ENCODE measurements around the gene SCN9A. TPM values are rescaled to one million over a fixed set of nuclear protein-coding genes. Genes with fewer than 3 reads are reported as not detected.

The SCN9A gene
- total and polyA plus RNA-seq, 3 experiments from 2014 or later: not detected

DNA sequence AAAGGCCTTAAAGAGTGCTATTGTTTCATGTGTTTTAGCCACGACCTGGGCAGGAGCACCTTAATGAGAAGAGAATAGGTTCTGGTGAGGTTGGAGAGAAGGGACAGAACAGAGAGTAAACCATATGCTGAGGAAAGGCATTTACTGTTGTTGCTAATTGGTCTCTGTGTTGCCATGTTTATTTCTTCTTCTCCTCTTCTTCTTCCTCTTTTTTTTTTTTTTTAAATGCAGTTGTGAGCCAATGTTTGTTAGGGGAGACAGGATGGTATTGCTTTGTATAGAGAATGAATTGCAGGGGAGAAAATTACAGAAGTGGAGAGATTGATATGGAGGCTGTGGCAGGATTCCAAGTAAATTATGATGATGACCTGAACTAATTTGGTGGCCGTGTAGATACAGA lies 2.6 kb downstream of the SCN9A start:
- no peak overlapping the region for H3K4me3 Mint-ChIP-seq
- POLR2A ChIA-PET: no interaction called here
- H3K27ac Mint-ChIP-seq: no peak overlapping the region
- no peaks in the 10 kb centered on the region for H3K4me1 ChIP-seq (ENCODE audit: insufficient read depth, low read length)
- H3K36me3 ChIP-seq (ENCODE audit: insufficient read depth, low read length): no peaks in the 10 kb centered on the region
- no peak overlapping the region for H3K4me3 ChIP-seq (ENCODE audit: low read length)
- no peak overlapping the region for H3K27ac ChIP-seq (ENCODE audit: low read depth, low read length)
- H3K27me3 Mint-ChIP-seq: peaks cover 5 to 18% of the 10 kb centered on the region in 2 donors
- peaks cover 0 to 2% (median 0%) of the 10 kb centered on the region in 5 donors for H3K9me3 Mint-ChIP-seq
- peaks cover 6 to 10% (median 9%) of the 10 kb centered on the region in 3 donors for H3K4me1 Mint-ChIP-seq
- CTCF ChIA-PET: no interaction called here
- no peaks in the 10 kb centered on the region for H3K27me3 ChIP-seq (ENCODE audit: insufficient read depth, low read length, poor library complexity, severe bottlenecking)
- no peak for DNase-seq
- no peaks in the 10 kb centered on the region for H3K36me3 Mint-ChIP-seq
- no peaks in the 10 kb centered on the region for H3K9me3 ChIP-seq (ENCODE audit: low read length)

DNA sequence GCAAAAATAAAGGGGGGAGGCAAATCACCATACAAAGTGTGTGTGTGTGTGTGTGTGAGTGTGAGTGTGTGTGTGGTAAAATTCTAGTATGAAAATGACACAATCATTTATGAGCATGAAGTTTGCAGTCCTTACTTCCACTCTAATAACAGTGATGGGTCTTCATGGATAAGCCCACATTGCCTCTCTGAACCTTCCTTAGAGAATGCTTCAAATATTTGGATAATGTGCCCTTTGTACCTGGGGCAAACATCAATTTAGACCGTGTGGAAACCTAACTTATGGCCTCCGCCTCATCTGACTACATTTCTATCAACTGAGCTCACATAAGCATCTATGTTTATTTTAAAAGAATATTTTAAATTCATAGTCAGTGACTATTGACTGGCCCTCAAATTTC lies 3.7 kb downstream of the SCN9A start:
- Mint-ChIP-seq H3K27me3 (peaks cover 5 to 18% of the 10 kb centered on the region in 2 donors), H3K9me3 (peaks cover 0 to 2% (median 0%) of the 10 kb centered on the region in 5 donors), H3K36me3 (no peaks in the 10 kb centered on the region), H3K4me3 (no peak overlapping the region), H3K4me1 (peaks cover 6 to 10% (median 9%) of the 10 kb centered on the region in 3 donors), H3K27ac (no peak overlapping the region)
- Histone ChIP-seq H3K9me3 (ENCODE audit: low read length) (no peaks in the 10 kb centered on the region), H3K27me3 (ENCODE audit: insufficient read depth, low read length, poor library complexity, severe bottlenecking) (no peaks in the 10 kb centered on the region), H3K36me3 (ENCODE audit: insufficient read depth, low read length) (no peaks in the 10 kb centered on the region), H3K27ac (ENCODE audit: low read depth, low read length) (no peak overlapping the region), H3K4me3 (ENCODE audit: low read length) (no peak overlapping the region), H3K4me1 (ENCODE audit: insufficient read depth, low read length) (no peaks in the 10 kb centered on the region)
- ChIA-PET CTCF (no interaction called here), POLR2A (no interaction called here)
- no peak for DNase-seq

DNA sequence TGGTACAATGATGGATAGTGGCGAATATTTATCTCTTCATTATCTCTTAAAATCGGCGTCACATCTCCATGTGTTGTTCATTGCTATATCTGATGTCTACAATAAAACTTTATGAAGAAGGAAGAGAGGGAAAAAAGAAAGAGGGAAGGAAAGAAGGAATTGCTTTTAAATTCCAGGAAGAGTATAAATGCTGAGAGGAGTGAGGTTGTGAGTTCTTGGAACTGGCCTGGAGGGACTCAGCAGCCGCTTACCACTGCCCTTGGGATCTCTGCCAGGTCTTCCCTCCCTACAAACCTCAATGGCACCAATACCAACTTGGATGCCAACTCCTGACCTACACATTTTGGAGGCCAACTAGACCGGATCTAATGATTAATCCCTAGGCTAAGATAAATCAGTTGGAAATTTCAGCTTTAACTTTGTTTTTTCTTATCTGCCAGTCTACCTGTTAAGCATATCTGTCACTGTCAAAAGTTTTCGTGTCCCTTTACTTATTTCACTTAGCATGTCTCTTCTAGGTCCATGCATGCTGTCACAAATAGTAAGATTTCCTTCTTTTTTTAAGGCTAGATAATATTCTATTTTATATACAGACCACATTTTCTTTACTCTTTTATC lies 9.8 kb downstream of the SCN9A start:
- POLR2A ChIA-PET: no interaction called here
- Mint-ChIP-seq H3K4me3 (no peak overlapping the region), H3K27ac (no peak overlapping the region), H3K4me1 (no peaks in the 10 kb centered on the region), H3K9me3 (peaks cover 0 to 9% (median 2%) of the 10 kb centered on the region in 5 donors), H3K27me3 (no peaks in the 10 kb centered on the region), H3K36me3 (no peaks in the 10 kb centered on the region)
- no peaks in the 10 kb centered on the region for H3K9me3 ChIP-seq (ENCODE audit: low read length)
- no peaks in the 10 kb centered on the region for H3K4me1 ChIP-seq (ENCODE audit: insufficient read depth, low read length)
- H3K27ac ChIP-seq (ENCODE audit: low read depth, low read length): no peak overlapping the region
- no peak for DNase-seq
- H3K36me3 ChIP-seq (ENCODE audit: insufficient read depth, low read length): no peaks in the 10 kb centered on the region
- H3K27me3 ChIP-seq (ENCODE audit: insufficient read depth, low read length, poor library complexity, severe bottlenecking): no peaks in the 10 kb centered on the region
- no peak overlapping the region for H3K4me3 ChIP-seq (ENCODE audit: low read length)
- CTCF ChIA-PET: no interaction called here

DNA sequence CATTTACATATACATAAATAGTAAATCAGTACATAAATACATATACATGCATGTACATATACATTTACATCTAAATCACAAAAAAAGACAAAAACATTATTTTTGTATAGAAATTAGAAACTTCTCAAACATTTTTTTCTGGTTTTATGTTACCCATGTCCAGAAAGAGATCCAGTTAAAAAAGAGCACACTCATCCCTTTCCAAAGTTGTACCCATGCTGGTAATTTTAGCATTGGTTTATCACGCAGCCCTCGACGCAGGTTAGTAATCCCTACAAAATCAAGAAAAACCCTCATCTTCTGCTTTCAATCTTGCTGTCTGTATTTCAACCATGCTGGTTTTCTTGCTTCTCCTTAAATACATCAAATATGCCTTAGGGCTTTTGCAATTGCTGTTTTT lies 10.5 kb downstream of the SCN9A start:
- H3K4me3 Mint-ChIP-seq: no peak overlapping the region
- POLR2A ChIA-PET: no interaction called here

DNA sequence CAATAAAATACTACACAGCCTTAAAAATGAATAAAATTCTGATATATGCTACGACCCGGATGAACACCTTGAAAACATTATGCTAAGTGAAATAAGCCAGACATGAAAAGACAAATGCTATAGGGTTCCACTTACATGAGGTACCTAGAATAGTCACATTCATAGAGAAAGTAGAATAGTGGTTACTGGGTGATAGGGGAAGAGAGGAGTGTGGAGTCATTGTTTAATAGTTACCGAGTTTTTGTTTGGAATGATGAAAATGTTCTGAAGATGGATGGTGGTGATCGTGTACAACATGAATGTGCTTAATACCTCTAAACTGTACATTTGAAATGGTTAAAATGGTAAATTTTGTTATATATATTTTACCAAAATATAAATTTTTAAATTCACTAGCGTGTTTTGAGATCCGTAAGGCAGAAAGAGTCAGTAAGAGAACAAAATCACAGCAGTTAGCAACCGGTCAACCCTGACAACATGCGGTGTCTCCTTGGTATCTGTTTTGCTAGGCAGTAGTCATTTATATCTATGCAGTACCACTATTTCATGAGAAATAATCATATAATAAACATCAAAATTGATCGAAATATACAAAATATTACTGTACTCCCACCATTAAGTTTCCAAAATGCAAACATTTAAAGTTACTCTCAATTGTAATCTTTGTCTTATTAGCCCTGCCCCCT lies 11.1 kb downstream of the SCN9A start:
- Mint-ChIP-seq H3K9me3 (peaks cover 0 to 9% (median 0%) of the 10 kb centered on the region in 5 donors), H3K27me3 (no peaks in the 10 kb centered on the region), H3K4me1 (no peaks in the 10 kb centered on the region), H3K27ac (no peak overlapping the region), H3K4me3 (no peak overlapping the region), H3K36me3 (no peaks in the 10 kb centered on the region)
- Histone ChIP-seq H3K36me3 (ENCODE audit: insufficient read depth, low read length) (no peaks in the 10 kb centered on the region), H3K4me3 (ENCODE audit: low read length) (no peak overlapping the region), H3K4me1 (ENCODE audit: insufficient read depth, low read length) (no peaks in the 10 kb centered on the region), H3K27me3 (ENCODE audit: insufficient read depth, low read length, poor library complexity, severe bottlenecking) (no peaks in the 10 kb centered on the region), H3K27ac (ENCODE audit: low read depth, low read length) (no peak overlapping the region), H3K9me3 (ENCODE audit: low read length) (no peaks in the 10 kb centered on the region)
- ChIA-PET CTCF (no interaction called here), POLR2A (no interaction called here)
- DNase-seq: no peak

More for the DNA sequence above, 10.5 kb downstream of the SCN9A start:
- Mint-ChIP-seq H3K27me3 (no peaks in the 10 kb centered on the region), H3K4me1 (no peaks in the 10 kb centered on the region), H3K9me3 (peaks cover 0 to 9% (median 0%) of the 10 kb centered on the region in 5 donors), H3K27ac (peak overlapping the region in 1 of 8 donors; percentile 0), H3K36me3 (no peaks in the 10 kb centered on the region)
- Histone ChIP-seq H3K27me3 (ENCODE audit: insufficient read depth, low read length, poor library complexity, severe bottlenecking) (no peaks in the 10 kb centered on the region), H3K27ac (ENCODE audit: low read depth, low read length) (no peak overlapping the region), H3K9me3 (ENCODE audit: low read length) (no peaks in the 10 kb centered on the region), H3K4me1 (ENCODE audit: insufficient read depth, low read length) (no peaks in the 10 kb centered on the region), H3K4me3 (ENCODE audit: low read length) (no peak overlapping the region), H3K36me3 (ENCODE audit: insufficient read depth, low read length) (no peaks in the 10 kb centered on the region)
- DNase-seq: no peak
- CTCF ChIA-PET: no interaction called here

DNA sequence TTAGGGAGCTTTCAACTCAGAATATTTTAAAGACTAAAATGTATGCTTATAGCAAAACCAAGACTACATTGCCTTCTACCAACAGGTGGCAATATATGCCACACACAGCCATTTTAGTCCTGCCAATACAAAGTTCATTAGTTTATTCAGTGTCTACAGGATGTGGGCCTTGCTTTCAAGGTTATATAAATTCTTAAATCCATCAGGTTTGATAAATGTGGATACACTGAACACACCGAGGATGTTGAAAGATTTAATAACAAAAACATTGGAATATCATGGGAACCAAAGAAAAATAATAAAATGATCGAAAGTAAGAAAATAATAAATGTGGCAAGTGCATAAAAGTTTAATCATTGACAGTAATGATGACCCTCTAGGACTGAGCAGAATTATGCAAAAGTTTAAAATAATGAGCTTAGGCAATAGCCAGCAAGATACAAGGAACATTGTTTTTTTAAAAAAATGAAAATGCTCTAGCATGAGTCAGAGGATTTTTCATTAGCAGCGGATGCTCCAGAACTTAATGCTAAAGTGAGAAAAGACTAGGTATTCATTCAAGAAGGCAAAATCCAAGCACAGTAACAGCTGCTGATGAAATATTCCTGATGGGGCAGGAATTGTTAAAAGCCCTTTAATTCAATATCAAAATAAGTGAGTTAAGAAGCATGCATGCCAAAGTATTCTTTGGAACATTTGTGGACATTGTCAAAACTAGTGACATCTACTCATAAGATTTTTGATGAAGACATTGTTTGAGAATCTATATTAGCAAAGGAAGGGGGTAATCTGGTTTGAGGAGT lies 14.2 kb downstream of the SCN9A start:
- Histone ChIP-seq H3K27ac (ENCODE audit: low read depth, low read length) (no peak overlapping the region), H3K4me1 (ENCODE audit: insufficient read depth, low read length) (no peaks in the 10 kb centered on the region), H3K9me3 (ENCODE audit: low read length) (no peaks in the 10 kb centered on the region), H3K27me3 (ENCODE audit: insufficient read depth, low read length, poor library complexity, severe bottlenecking) (no peaks in the 10 kb centered on the region), H3K4me3 (ENCODE audit: low read length) (no peak overlapping the region), H3K36me3 (ENCODE audit: insufficient read depth, low read length) (no peaks in the 10 kb centered on the region)
- no peaks in the 10 kb centered on the region for H3K27me3 Mint-ChIP-seq
- no peak for DNase-seq
- peaks cover 0 to 9% (median under 1%) of the 10 kb centered on the region in 5 donors for H3K9me3 Mint-ChIP-seq
- POLR2A ChIA-PET: no interaction called here
- CTCF ChIA-PET: no interaction called here
- no peak overlapping the region for H3K27ac Mint-ChIP-seq
- no peaks in the 10 kb centered on the region for H3K4me1 Mint-ChIP-seq
- H3K36me3 Mint-ChIP-seq: no peaks in the 10 kb centered on the region
- no peak overlapping the region for H3K4me3 Mint-ChIP-seq

DNA sequence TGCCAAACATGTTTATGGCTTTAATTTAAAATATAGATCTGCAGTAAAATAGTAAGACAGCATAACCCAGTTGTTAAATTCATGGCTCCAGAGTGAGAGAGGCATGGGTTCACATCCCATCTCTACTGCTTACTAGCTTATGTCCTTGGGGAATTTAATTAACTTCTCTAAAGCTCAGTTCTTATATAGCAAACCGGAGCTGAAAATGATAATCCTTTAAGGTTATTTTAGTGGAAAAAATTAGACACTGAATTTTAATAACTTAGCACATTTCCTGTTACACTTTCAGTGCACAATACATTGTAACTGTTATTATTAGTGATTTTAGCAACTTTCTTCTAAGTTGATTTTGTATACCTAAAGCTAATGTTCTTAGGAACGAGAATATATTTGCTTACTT lies 14.8 kb downstream of the SCN9A start:
- DNase-seq: no peak
- Mint-ChIP-seq H3K36me3 (no peaks in the 10 kb centered on the region), H3K9me3 (peaks cover 0 to 9% (median 2%) of the 10 kb centered on the region in 5 donors), H3K27me3 (no peaks in the 10 kb centered on the region), H3K27ac (no peak overlapping the region), H3K4me1 (no peaks in the 10 kb centered on the region), H3K4me3 (no peak overlapping the region)
- H3K4me1 ChIP-seq (ENCODE audit: insufficient read depth, low read length): no peaks in the 10 kb centered on the region
- ChIA-PET POLR2A (no interaction called here), CTCF (no interaction called here)
- H3K27ac ChIP-seq (ENCODE audit: low read depth, low read length): no peak overlapping the region
- H3K4me3 ChIP-seq (ENCODE audit: low read length): no peak overlapping the region
- H3K27me3 ChIP-seq (ENCODE audit: insufficient read depth, low read length, poor library complexity, severe bottlenecking): no peaks in the 10 kb centered on the region
- no peaks in the 10 kb centered on the region for H3K9me3 ChIP-seq (ENCODE audit: low read length)
- no peaks in the 10 kb centered on the region for H3K36me3 ChIP-seq (ENCODE audit: insufficient read depth, low read length)

DNA sequence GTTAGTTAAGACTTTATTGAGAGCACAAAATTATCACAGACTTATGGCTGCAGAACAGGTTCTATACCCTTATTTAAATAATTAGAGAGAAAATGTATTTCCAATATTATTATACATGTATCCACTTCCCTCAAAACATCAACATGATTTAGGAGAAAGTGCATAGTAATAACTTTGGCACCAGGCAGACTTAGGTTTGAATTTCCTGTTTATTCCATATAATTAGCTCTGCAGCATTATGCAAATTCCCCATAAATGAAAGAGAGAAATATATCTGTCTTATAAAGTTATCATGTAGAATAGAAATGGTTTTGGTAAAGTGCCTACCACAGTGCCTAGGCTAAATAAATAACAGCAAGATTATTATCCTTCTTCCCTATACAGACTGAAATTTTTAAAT lies 15.3 kb downstream of the SCN9A start:
- H3K4me3 ChIP-seq (ENCODE audit: low read length): no peak overlapping the region
- CTCF ChIA-PET: no interaction called here
- H3K27ac Mint-ChIP-seq: no peak overlapping the region
- no peaks in the 10 kb centered on the region for H3K27me3 ChIP-seq (ENCODE audit: insufficient read depth, low read length, poor library complexity, severe bottlenecking)
- no peak overlapping the region for H3K27ac ChIP-seq (ENCODE audit: low read depth, low read length)
- H3K36me3 ChIP-seq (ENCODE audit: insufficient read depth, low read length): no peaks in the 10 kb centered on the region
- no peak overlapping the region for H3K4me3 Mint-ChIP-seq
- H3K4me1 Mint-ChIP-seq: no peaks in the 10 kb centered on the region
- POLR2A ChIA-PET: no interaction called here
- DNase-seq: no peak
- no peaks in the 10 kb centered on the region for H3K36me3 Mint-ChIP-seq
- H3K27me3 Mint-ChIP-seq: no peaks in the 10 kb centered on the region
- no peaks in the 10 kb centered on the region for H3K9me3 ChIP-seq (ENCODE audit: low read length)
- no peaks in the 10 kb centered on the region for H3K4me1 ChIP-seq (ENCODE audit: insufficient read depth, low read length)
- peaks cover 0 to 9% (median 2%) of the 10 kb centered on the region in 5 donors for H3K9me3 Mint-ChIP-seq

All from CD8-positive, alpha-beta memory T cell (primary cell).